Hippocampal formation (tissue), 2 donors: ENCODE data around the gene C4BPA.

ENCODE experiments used
- DNase-seq, 2 donors: peaks; one replicate each; lab custom pipeline; 2025; lab: John Stamatoyannopoulos, UW

C4BPA gene

GRCh38 chr1:207191061-207191460 lies 87.0 kb downstream of the C4BPA start:
- DNase-seq: no peak

GRCh38 chr1:207191776-207192175 lies 87.7 kb downstream of the C4BPA start:
- DNase-seq: no peak

- no peak for DNase-seq
Measured at GRCh38 chr1:207194197-207194596, 90.2 kb downstream of the C4BPA start.
